ENCODE measurements around the gene CAMTA1. TPM values are rescaled to one million over a fixed set of nuclear protein-coding genes. Genes with fewer than 3 reads are reported as not detected.

CAMTA1 gene
- polyA plus RNA-seq, 1 of the 3 experiments (the other 2 are of a cell fraction), result 63.1 TPM

- H3K9ac ChIP-seq, result no peak overlapping the region
- H3F3A ChIP-seq (replicated peaks; ENCODE audit: insufficient read depth), result peaks cover 20% of the 10 kb centered on the region
- H3K27ac ChIP-seq (ENCODE audit: low read depth in 2 of 2, low read length in 1 of 2), result no peak overlapping the region
- H3K4me1 ChIP-seq (ENCODE audit: control insufficient read depth in 1 of 2, insufficient read depth in 2 of 2, low read depth in 1 of 2, low read length in 1 of 2), result peaks cover 0 to 2% of the 10 kb centered on the region in 2 experiments; a peak in 3 of 4 replicates
- POLR2A ChIA-PET, result no interaction called here
- no peaks in the 10 kb centered on the region for H3K9me2 ChIP-seq
- H3K9me3 ChIP-seq, result no peaks in the 10 kb centered on the region
- CTCF ChIA-PET, result interaction anchor here (1.2 to 1.7 kb wide), 2 partner anchors 218 to 247 kb away, joined by 4 to 5 read pairs; no protein-coding TSS in a partner anchor
- H3K79me2 ChIP-seq (ENCODE audit: insufficient read depth), result peaks cover 18% of the 10 kb centered on the region
- no peak overlapping the region for H2AFZ ChIP-seq (ENCODE audit: low read depth)
- no peaks in the 10 kb centered on the region for H3K27me3 ChIP-seq (ENCODE audit: insufficient read depth)
- no peak for TF ChIP-seq MEF2A (IDR thresholded peaks at IDR 0.05; ENCODE audit: borderline replicate concordance, low read depth)
- TF ChIP-seq NFIC (IDR thresholded peaks at IDR 0.05; ENCODE audit: borderline replicate concordance), result no peak
- TF ChIP-seq GATA2 (CRISPR knock-in tag; IDR thresholded peaks at IDR 0.05), result no peak
- TF ChIP-seq, protein P1, sequence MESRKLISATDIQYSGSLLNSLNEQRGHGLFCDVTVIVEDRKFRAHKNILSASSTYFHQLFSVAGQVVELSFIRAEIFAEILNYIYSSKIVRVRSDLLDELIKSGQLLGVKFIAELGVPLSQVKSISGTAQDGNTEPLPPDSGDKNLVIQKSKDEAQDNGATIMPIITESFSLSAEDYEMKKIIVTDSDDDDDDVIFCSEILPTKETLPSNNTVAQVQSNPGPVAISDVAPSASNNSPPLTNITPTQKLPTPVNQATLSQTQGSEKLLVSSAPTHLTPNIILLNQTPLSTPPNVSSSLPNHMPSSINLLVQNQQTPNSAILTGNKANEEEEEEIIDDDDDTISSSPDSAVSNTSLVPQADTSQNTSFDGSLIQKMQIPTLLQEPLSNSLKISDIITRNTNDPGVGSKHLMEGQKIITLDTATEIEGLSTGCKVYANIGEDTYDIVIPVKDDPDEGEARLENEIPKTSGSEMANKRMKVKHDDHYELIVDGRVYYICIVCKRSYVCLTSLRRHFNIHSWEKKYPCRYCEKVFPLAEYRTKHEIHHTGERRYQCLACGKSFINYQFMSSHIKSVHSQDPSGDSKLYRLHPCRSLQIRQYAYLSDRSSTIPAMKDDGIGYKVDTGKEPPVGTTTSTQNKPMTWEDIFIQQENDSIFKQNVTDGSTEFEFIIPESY (IDR thresholded peaks at IDR 0.05; ENCODE audit: borderline replicate concordance, low read depth), result no peak
- TF ChIP-seq CHD2 (IDR thresholded peaks at IDR 0.05; ENCODE audit: low read length, partially characterized antibody), result no peak
- no peak for TF ChIP-seq MAX (IDR thresholded peaks at IDR 0.05; ENCODE audit: low read depth)
- no peak for TF ChIP-seq TCF12 (IDR thresholded peaks at IDR 0.05)
- no peak for TF ChIP-seq RAD21 (IDR thresholded peaks at IDR 0.05; ENCODE audit: low read length)
- no peak for TF ChIP-seq FOXM1 (IDR thresholded peaks at IDR 0.05; ENCODE audit: low read depth)
- TF ChIP-seq USF1 (IDR thresholded peaks at IDR 0.05; ENCODE audit: borderline replicate concordance, low read depth), result no peak
- no peak for TF ChIP-seq ELF1 (IDR thresholded peaks at IDR 0.05)
- TF ChIP-seq POLR2AphosphoS5 (IDR thresholded peaks at IDR 0.05; ENCODE audit: low read depth, low read length), result no peak
- no peak for TF ChIP-seq FOXJ3 (CRISPR knock-in tag; IDR thresholded peaks at IDR 0.05)
- no peak for TF ChIP-seq REST (IDR thresholded peaks at IDR 0.05; ENCODE audit: low read depth, low read length)
- no peak for TF ChIP-seq SIN3A (IDR thresholded peaks at IDR 0.05; ENCODE audit: borderline replicate concordance, low read depth, low read length)
- TF ChIP-seq SMC3 (IDR thresholded peaks at IDR 0.05; ENCODE audit: low read depth, low read length), result no peak
- no peak for TF ChIP-seq YY1 (IDR thresholded peaks at IDR 0.05; ENCODE audit: low read depth)
- TF ChIP-seq GABPA (IDR thresholded peaks at IDR 0.05; ENCODE audit: low read depth), result no peak
- no peak for TF ChIP-seq IRF3 (IDR thresholded peaks at IDR 0.05; ENCODE audit: low read depth, low read length)
- peaks cover 14 to 22% of the 10 kb centered on the region in 2 experiments for H3K36me3 ChIP-seq (replicated peaks in 1 of 2; ENCODE audit: control insufficient read depth in 1 of 2, insufficient read depth in 2 of 2, low read length in 1 of 2)
- H4K20me1 ChIP-seq (ENCODE audit: insufficient read depth), result peaks cover 7% of the 10 kb centered on the region; the same call in 1 of the 2 replicates
- no peak for DNase-seq
- no peak overlapping the region for H3K4me2 ChIP-seq
- H3K4me3 ChIP-seq (ENCODE audit: low read depth in 2 of 2, low read length in 1 of 2), result no peak overlapping the region
Measured at GRCh38 chr1:6823793-6824192, 38.5 kb downstream of the CAMTA1 start.
